SK-N-SH (cell line): Measurements from ENCODE around the gene ATP13A3. TPM values are rescaled to one million over a fixed set of nuclear protein-coding genes. Genes with fewer than 3 reads are reported as not detected.
"Not testable (repeated sequence)": the region's sequence is repeated elsewhere in the genome, so short reads cannot be mapped to it uniquely, and the experiment has no call there.

Source experiments
- CTCF ChIA-PET: fragments of 300-600, 350-600 bp; formaldehyde crosslinking; extraction: SDS; loops from one replicate; lab custom pipeline; 2021; lab: Yijun Ruan, JAX
- POLR2A ChIA-PET: fragments of 350-600 bp; sonication (Branson Sonifier 250); formaldehyde crosslinking; extraction: SDS; loops from one replicate; lab custom pipeline; 2020; ENCODE audit warnings: antibody characterized with exemption, inconsistent platforms; lab: Yijun Ruan, JAX
- DNase-seq: peaks from one replicate; pipeline ENCODE4 v3.0.0; 2012
- H2AFZ ChIP-seq: fragments of 200-600 bp; sonication (generic); 2 replicates; pipeline ENCODE4 v1.8.1; 2016; ENCODE audit warnings: antibody characterized with exemption, mild to moderate bottlenecking, low read depth
- H3F3A ChIP-seq: fragments of 200-600 bp; sonication (generic); replicated peaks from 2 replicates; pipeline ENCODE3; 2016; ENCODE audit warnings: antibody characterized with exemption, mild to moderate bottlenecking; ENCODE audit not compliant: insufficient read depth
- H3K27ac ChIP-seq, 2 experiments: fragments of 200-500 bp in 1 of 2; fragments of 200-600 bp in 1 of 2; sonication (Bioruptor generic) in 1 of 2; sonication (generic), shearing (Covaris generic) in 1 of 2; 2 replicates each; pipeline versions ENCODE4 v1.5.1 to v1.6.1; 2014 to 2016; ENCODE audit warnings: low read depth in 2 of 2, inconsistent platforms in 1 of 2, low read length in 1 of 2, mild to moderate bottlenecking in 1 of 2, mixed read lengths in 1 of 2
- H3K27me3 ChIP-seq: fragments of 200-600 bp; sonication (generic), shearing (Covaris generic); 2 replicates; pipeline ENCODE4 v1.6.1; 2016; ENCODE audit warnings: mixed run types; ENCODE audit not compliant: insufficient read depth
- H3K36me3 ChIP-seq, 2 experiments: fragments of 200-500 bp in 1 of 2; fragments of 200-600 bp in 1 of 2; sonication (Bioruptor generic) in 1 of 2; sonication (generic) in 1 of 2; replicated peaks in 1 of 2; 2 replicates each; pipeline versions ENCODE3 to v1.5.1; 2014 to 2016; ENCODE audit warnings: low read length in 1 of 2, mild to moderate bottlenecking in 1 of 2; ENCODE audit not compliant: insufficient read depth in 2 of 2, control insufficient read depth in 1 of 2
- H3K4me1 ChIP-seq, 2 experiments: fragments of 200-500 bp in 1 of 2; fragments of 200-600 bp in 1 of 2; sonication (Bioruptor generic) in 1 of 2; sonication (generic), shearing (Covaris generic) in 1 of 2; 2 replicates each; pipeline versions ENCODE4 v1.5.1 to v1.6.1; 2014 to 2016; ENCODE audit warnings: low read depth in 1 of 2, low read length in 1 of 2, mixed run types in 1 of 2; ENCODE audit not compliant: insufficient read depth in 2 of 2, control insufficient read depth in 1 of 2
- H3K4me2 ChIP-seq: fragments of 200-600 bp; sonication (generic), shearing (Covaris generic); 2 replicates; pipeline ENCODE4 v1.6.1; 2017; ENCODE audit warnings: mixed run types
- H3K4me3 ChIP-seq, 2 experiments: fragments of 200-500 bp in 1 of 2; fragments of 200-600 bp in 1 of 2; sonication (Bioruptor generic) in 1 of 2; sonication (generic), shearing (Covaris generic) in 1 of 2; 2 replicates each; pipeline versions ENCODE4 v1.5.1 to v1.8.1; 2014 to 2016; ENCODE audit warnings: low read depth in 2 of 2, inconsistent platforms in 1 of 2, low read length in 1 of 2, mild to moderate bottlenecking in 1 of 2, mixed read lengths in 1 of 2, moderate library complexity in 1 of 2
- H3K79me2 ChIP-seq: fragments of 200-600 bp; sonication (generic); 2 replicates; pipeline ENCODE4 v1.8.1; 2017; ENCODE audit warnings: mild to moderate bottlenecking; ENCODE audit not compliant: insufficient read depth
- H3K9ac ChIP-seq: fragments of 200-600 bp; sonication (generic); 2 replicates; pipeline ENCODE4 v1.6.1; 2017; ENCODE audit warnings: mixed run types
- H3K9me2 ChIP-seq: fragments of 200-600 bp; sonication (generic); 2 replicates; pipeline ENCODE4 v1.6.1; 2017; ENCODE audit warnings: mixed run types
- H3K9me3 ChIP-seq: fragments of 200-600 bp; sonication (generic); 2 replicates; pipeline ENCODE4 v1.6.1; 2017; ENCODE audit warnings: mixed run types, mild to moderate bottlenecking, moderate library complexity
- H4K20me1 ChIP-seq: fragments of 200-600 bp; sonication (generic); 2 replicates; pipeline ENCODE4 v1.6.1; 2017; ENCODE audit warnings: mild to moderate bottlenecking, mixed run types; ENCODE audit not compliant: insufficient read depth
- CTCF ChIP-seq: fragments of 200-600 bp; sonication (generic); IDR thresholded peaks from 2 replicates; pipeline ENCODE4 v1.6.1; 2017; ENCODE audit warnings: antibody characterized with exemption, mild to moderate bottlenecking, moderate library complexity
- EP300 ChIP-seq, 2 experiments: IDR thresholded peaks; 2 replicates each; pipeline versions ENCODE4 v1.4.0 to v1.6.1; 2012; ENCODE audit warnings: borderline replicate concordance in 1 of 2, low read depth in 1 of 2, low read length in 1 of 2
- FOXJ3 ChIP-seq: sonication (generic); formaldehyde crosslinking; IDR thresholded peaks from 2 replicates; pipeline ENCODE4 v1.5.1; 2020; ENCODE audit warnings: mild to moderate bottlenecking, missing genetic modification reagents
- NFIC ChIP-seq: IDR thresholded peaks from 2 replicates; pipeline ENCODE4 v1.4.0; 2012; ENCODE audit warnings: borderline replicate concordance
- NRF1 ChIP-seq: IDR thresholded peaks from 2 replicates; pipeline ENCODE4 v1.6.1; 2012; ENCODE audit warnings: low read depth, mild to moderate bottlenecking, low read length
- RXRA ChIP-seq: IDR thresholded peaks from 2 replicates; pipeline ENCODE4 v1.4.0; 2012; ENCODE audit warnings: low read depth, mild to moderate bottlenecking, borderline replicate concordance
- TAF1 ChIP-seq: IDR thresholded peaks from 2 replicates; pipeline ENCODE4 v1.6.1; 2012; ENCODE audit warnings: low read depth, mild to moderate bottlenecking, low read length, moderate library complexity, borderline replicate concordance
- YY1 ChIP-seq: IDR thresholded peaks from 2 replicates; pipeline ENCODE4 v1.4.0; 2012; ENCODE audit warnings: low read depth, mild to moderate bottlenecking
- WGBS: methylation state at CpG from one replicate; pipeline ENCODE4 v1.1.6; 2017; ENCODE audit warnings: low lambda C conversion rate; 5-methylcytosine and 5-hydroxymethylcytosine counted together
- polyA plus RNA-seq, 3 experiments: library from polyadenylated mRNA; depleted of rRNA; stranded (reverse); fragments of >200 nt; gene quantifications; 2 replicates each; pipeline ENCODE4 v1.2.3, GENCODE V29; 2012
- TF ChIP-seq, protein P1 (sequence below): fragments of 150-350 bp; IDR thresholded peaks from 2 replicates; pipeline ENCODE4 v1.6.1; 2016; ENCODE audit warnings: mild to moderate bottlenecking, low read depth, low read length
- TF ChIP-seq, protein P2 (sequence below): IDR thresholded peaks from 2 replicates; pipeline ENCODE4; 2012

ATP13A3 gene
- polyA plus RNA-seq, 1 of the 3 experiments (the other 2 are of a cell fraction) = 48.2 TPM

GRCh38 chr3:194484614-194485013 is 2.2 kb downstream of the ATP13A3 start:
- H3K4me1 ChIP-seq = peaks cover 8 to 36% of the 10 kb centered on the region in 2 experiments
- no peaks in the 10 kb centered on the region for H3K9me2 ChIP-seq
- peaks cover 42% of the 10 kb centered on the region for H3F3A ChIP-seq
- DNase-seq = no peak
- H3K27ac ChIP-seq = peak overlapping the region in 1 of 2 experiments; percentile 84; a peak in 2 of 4 replicates
- H3K9ac ChIP-seq = peak overlapping the region; percentile 92; the same call in 1 of the 2 replicates
- WGBS = 88% methylated on average over 12 of the region's 12 CpGs
- TF ChIP-seq EP300 (IDR thresholded peaks at IDR 0.05; ENCODE audit: borderline replicate concordance in 1 of 2, low read depth in 1 of 2, low read length in 1 of 2) (no peak), NFIC (no peak), CTCF (no peak), FOXJ3 (no peak)
- TF ChIP-seq, protein P1, sequence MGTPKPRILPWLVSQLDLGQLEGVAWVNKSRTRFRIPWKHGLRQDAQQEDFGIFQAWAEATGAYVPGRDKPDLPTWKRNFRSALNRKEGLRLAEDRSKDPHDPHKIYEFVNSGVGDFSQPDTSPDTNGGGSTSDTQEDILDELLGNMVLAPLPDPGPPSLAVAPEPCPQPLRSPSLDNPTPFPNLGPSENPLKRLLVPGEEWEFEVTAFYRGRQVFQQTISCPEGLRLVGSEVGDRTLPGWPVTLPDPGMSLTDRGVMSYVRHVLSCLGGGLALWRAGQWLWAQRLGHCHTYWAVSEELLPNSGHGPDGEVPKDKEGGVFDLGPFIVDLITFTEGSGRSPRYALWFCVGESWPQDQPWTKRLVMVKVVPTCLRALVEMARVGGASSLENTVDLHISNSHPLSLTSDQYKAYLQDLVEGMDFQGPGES = no peak
- peak overlapping the region in 1 of 2 experiments; percentile 95; a peak in 2 of 4 replicates for H3K4me3 ChIP-seq
- POLR2A ChIA-PET = no interaction called here
- H3K36me3 ChIP-seq = peaks cover 7 to 39% of the 10 kb centered on the region in 2 experiments
- CTCF ChIA-PET = interaction anchor here (1.0 to 3.9 kb wide), 6 partner anchors 9 to 151 kb away, joined by 3 to 24 read pairs (median 5); partner anchors contain the start of gene TMEM44
- no peaks in the 10 kb centered on the region for H3K27me3 ChIP-seq
- no peaks in the 10 kb centered on the region for H3K9me3 ChIP-seq
- peaks cover 67% of the 10 kb centered on the region for H3K79me2 ChIP-seq
- no peak overlapping the region for H2AFZ ChIP-seq
- peaks cover 18% of the 10 kb centered on the region for H4K20me1 ChIP-seq
- peak overlapping the region; percentile 95 for H3K4me2 ChIP-seq

DNA sequence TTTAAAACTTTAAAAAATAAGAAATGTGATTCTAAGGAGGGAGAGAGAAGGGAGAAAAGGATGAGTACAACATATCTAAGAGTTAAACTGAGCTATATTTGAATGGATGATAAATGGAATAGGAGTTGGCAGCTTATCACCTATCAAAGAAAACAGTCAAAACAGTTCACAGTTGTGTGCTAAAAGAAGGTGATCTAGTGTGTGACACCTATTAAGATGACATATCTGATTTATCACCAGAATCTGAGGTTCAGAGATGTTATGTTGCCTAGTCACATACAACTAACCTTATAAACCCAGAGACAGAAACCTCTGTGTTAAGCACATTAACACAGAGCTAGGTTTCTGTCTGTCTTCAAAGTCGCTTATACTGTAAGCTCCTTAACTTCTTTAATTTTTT is 3.0 kb downstream of the ATP13A3 start:
- Histone ChIP-seq H3K4me3 (peak overlapping the region in 1 of 2 experiments; percentile 95; a peak in 2 of 4 replicates), H3K9ac (peak overlapping the region; percentile 92; the same call in 1 of the 2 replicates), H4K20me1 (peaks cover 20% of the 10 kb centered on the region), H3K9me3 (no peaks in the 10 kb centered on the region), H3K4me1 (peaks cover 8 to 32% of the 10 kb centered on the region in 2 experiments), H3F3A (peaks cover 35% of the 10 kb centered on the region), H3K4me2 (peak overlapping the region; percentile 95), H2AFZ (no peak overlapping the region), H3K9me2 (no peaks in the 10 kb centered on the region), H3K27me3 (no peaks in the 10 kb centered on the region), H3K27ac (peak overlapping the region in 1 of 2 experiments; percentile 84; a peak in 2 of 4 replicates), H3K79me2 (peaks cover 74% of the 10 kb centered on the region), H3K36me3 (peaks cover 12 to 43% of the 10 kb centered on the region in 2 experiments)
- POLR2A ChIA-PET = interaction anchor here (0.8 kb wide), 1 partner anchor 26 kb away, joined by 5 read pairs; no protein-coding TSS in a partner anchor
- CTCF ChIA-PET = interaction anchor here (1.0 to 3.9 kb wide), 5 partner anchors 9 to 121 kb away, joined by 3 to 24 read pairs (median 4); no protein-coding TSS in a partner anchor
- TF ChIP-seq TAF1 (no peak), YY1 (no peak), EP300 (IDR thresholded peaks at IDR 0.05; ENCODE audit: borderline replicate concordance in 1 of 2, low read depth in 1 of 2, low read length in 1 of 2) (no peak), NRF1 (no peak), RXRA (no peak)
- TF ChIP-seq, protein P1 = no peak
- TF ChIP-seq, protein P2, sequence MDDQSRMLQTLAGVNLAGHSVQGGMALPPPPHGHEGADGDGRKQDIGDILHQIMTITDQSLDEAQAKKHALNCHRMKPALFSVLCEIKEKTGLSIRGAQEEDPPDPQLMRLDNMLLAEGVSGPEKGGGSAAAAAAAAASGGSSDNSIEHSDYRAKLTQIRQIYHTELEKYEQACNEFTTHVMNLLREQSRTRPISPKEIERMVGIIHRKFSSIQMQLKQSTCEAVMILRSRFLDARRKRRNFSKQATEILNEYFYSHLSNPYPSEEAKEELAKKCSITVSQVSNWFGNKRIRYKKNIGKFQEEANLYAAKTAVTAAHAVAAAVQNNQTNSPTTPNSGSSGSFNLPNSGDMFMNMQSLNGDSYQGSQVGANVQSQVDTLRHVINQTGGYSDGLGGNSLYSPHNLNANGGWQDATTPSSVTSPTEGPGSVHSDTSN = no peak; the same call in 1 of the 2 replicates
- WGBS = 91% methylated on average over 1 of the region's 1 CpG
- DNase-seq = no peak

GRCh38 chr3:194482830-194483229 is 4.0 kb downstream of the ATP13A3 start:
- CTCF ChIA-PET = interaction anchor here (1.5 to 3.9 kb wide), 3 partner anchors 9 to 112 kb away, joined by 4 to 24 read pairs (median 15); no protein-coding TSS in a partner anchor
- POLR2A ChIA-PET = not testable (repeated sequence)
- H3K27ac ChIP-seq = peak overlapping the region in 1 of 2 experiments; percentile 79; a peak in 2 of 4 replicates

More at GRCh38 chr3:194482830-194483229, 4.0 kb downstream of the ATP13A3 start:
- 83% methylated on average over 13 of the region's 13 CpGs for WGBS
- H3K9me2 ChIP-seq, H3K27me3 ChIP-seq, H3K4me3 ChIP-seq, H3K9ac ChIP-seq, H2AFZ ChIP-seq, H3K4me2 ChIP-seq, DNase-seq, H3K9me3 ChIP-seq: not testable (repeated sequence)
- Histone ChIP-seq H4K20me1 (peaks cover 23% of the 10 kb centered on the region), H3K4me1 (peaks cover 8 to 32% of the 10 kb centered on the region in 2 experiments), H3F3A (peaks cover 24% of the 10 kb centered on the region), H3K79me2 (peaks cover 84% of the 10 kb centered on the region), H3K36me3 (peaks cover 22 to 53% of the 10 kb centered on the region in 2 experiments)
